GM21423 (cell line): Measurements from ENCODE around the gene CHPT1.
"Not testable (repeated sequence)": the region's sequence is repeated elsewhere in the genome, so short reads cannot be mapped to it uniquely, and the experiment has no call there.

Experiments
- ATAC-seq: cut with Tn5 transposase; IDR thresholded peaks from one replicate; pipeline ENCODE4 v1.9.1; 2021; ENCODE audit warnings: mild to moderate bottlenecking, moderate library complexity; ENCODE audit not compliant: unreplicated experiment

CHPT1 gene

GRCh38 chr12:101719566-101719965 lies 22.1 kb downstream of the CHPT1 start:
- ATAC-seq, result no peak

GRCh38 chr12:101720118-101720517 lies 22.7 kb downstream of the CHPT1 start:
- ATAC-seq, result no peak

GRCh38 chr12:101722392-101722791 lies 25.0 kb downstream of the CHPT1 start:
- ATAC-seq, result no peak

DNA sequence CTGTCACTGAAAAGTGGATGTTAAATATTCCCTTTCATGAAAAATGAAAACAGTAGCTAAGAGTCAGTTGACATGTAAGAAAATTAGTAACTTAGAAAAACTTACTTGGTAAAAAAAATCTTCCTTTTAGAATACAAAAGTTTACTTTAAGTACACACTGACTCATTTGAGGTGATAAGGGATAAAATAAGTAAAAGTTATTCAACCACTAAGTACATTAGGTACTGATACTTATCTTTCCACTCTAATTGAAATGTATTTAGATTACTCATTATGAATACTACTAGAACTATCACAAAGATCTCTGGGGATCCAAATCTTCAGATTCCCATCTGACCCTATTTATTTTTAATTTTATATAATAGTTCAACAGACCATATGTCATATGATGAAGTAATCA lies 29.7 kb downstream of the CHPT1 start:
- ATAC-seq, result no peak

GRCh38 chr12:101729842-101730241 lies 32.4 kb downstream of the CHPT1 start:
- ATAC-seq, result no peak

DNA sequence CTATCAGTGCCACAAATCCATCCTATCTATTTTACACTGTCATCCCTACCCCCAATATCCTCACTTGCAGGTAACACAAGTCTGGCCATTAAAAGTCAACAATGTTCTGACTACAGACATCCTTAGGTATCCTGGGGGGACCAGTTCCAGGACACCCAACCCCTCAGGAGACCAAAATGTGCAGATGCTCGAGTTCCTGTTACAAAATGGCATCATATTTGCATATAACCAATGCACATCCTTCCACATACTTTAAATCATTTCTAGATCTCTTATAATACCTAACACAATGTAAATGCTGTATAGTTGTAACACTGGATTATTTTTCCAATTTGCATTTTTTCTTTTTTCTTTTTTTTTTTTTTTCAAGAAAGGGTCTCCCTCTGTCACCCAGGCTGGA lies 34.9 kb downstream of the CHPT1 start:
- no peak for ATAC-seq

GRCh38 chr12:101733166-101733565 lies 35.7 kb downstream of the CHPT1 start:
- no peak for ATAC-seq

- ATAC-seq, result not testable (repeated sequence)
Observed at GRCh38 chr12:101734482-101734881, 37.0 kb downstream of the CHPT1 start.

GRCh38 chr12:101737476-101737875 lies 40.0 kb downstream of the CHPT1 start:
- no peak for ATAC-seq

- no peak for ATAC-seq
Observed at GRCh38 chr12:101738920-101739665, 41.7 kb downstream of the CHPT1 start, which contains the start of gene SYCP3. Gene SYCP3 (minus strand): TSS chr12:101739462. CDS start chr12:101737935, 1,527 bp downstream.

DNA sequence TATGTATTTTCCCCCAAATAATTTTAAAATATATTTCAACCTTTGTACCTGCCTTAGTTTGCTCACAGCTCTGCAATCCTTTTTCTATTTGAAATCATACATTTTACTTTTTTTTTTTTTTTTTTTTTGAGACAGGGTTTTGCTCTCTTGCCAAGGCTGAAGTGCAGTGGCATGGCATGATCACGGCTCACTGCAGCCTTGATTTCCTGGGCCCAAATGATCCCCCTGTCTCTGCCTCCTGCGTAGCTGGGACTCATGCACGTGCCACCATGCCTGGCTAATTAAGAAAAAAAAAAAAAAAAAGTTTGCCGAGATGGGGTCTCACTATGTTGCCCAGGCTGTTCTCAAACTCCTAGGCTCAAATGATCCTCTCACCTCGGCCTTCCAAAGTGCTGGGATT lies 43.1 kb downstream of the CHPT1 start:
- ATAC-seq, result no peak

DNA sequence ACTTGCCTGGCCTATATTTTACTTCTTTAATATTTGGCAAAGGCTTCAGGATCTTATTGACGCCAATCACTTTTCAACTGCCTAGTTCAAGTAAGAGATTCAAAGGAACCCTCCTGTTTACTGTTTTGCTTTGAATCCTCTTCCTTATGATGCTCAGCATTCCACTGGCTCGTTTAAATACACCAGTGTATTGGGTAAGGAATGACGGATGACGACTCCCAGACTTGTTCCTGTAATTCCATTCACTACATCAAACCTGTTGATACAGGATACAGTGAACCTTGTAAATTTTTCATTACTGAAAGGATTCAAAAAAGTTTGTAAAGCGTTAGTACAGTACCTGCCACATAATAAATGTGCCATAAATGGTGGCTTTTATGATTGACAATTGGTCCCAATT lies 43.5 kb downstream of the CHPT1 start:
- no peak for ATAC-seq

DNA sequence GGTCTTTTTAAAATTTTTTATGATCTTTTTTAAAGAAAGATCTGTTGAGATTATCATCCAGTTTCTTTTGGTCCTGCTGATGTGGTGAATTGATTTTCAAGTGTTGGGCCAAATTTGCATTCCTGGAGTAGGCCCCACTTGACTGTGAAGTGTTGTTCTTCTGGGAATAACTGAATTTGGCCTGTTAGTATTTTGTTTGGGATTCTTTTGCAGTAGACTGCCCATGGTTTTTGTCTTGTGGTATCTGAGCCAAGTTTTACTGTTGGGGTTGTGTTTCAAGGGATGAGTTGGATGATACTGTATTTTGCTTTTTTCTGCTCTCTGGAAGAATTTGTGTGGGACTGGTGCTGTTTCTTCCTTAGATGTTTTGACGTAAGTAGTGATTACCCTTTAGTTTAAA lies 45.8 kb downstream of the CHPT1 start:
- ATAC-seq, result peak; percentile 3

DNA sequence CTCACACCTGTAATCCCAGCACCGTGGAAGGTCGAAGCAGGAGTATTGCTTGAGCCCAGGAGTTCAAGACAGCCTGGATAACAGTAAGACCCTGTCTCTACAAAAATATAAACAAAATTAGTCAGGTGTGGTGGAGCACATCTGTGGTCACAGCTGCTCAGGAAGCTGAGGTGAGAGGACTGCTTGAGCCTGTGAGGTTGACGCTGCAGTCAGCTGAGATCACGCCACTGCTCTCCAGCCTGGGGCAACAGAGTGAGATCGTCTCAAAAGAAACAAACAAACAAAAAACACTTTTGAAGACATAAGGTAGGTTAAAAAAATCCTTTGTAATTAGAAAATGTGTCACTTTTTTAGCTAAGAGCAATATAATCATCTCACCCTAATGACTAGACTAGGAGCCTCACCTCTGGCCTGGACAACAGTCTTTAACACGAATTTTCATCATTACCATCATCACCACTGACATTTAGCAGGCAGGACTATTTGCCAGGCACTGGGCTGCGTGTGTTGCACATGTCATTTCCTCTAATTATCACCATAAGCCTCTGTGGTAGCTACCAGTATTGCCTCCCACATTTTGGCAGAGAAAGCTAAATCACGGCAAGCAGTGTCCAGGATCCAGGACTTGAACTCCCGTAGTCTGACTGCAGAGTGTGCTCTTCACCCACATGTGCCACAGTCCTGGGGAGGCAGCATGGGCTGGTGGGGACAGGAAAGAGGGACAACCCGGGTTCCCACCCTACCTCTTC lies 46.5 kb downstream of the CHPT1 start:
- ATAC-seq, result peak; percentile 96

- no peak for ATAC-seq
Observed at GRCh38 chr12:101745481-101745880, 48.0 kb downstream of the CHPT1 start.

- no peak for ATAC-seq
Observed at GRCh38 chr12:101746196-101746595, 48.8 kb downstream of the CHPT1 start.

DNA sequence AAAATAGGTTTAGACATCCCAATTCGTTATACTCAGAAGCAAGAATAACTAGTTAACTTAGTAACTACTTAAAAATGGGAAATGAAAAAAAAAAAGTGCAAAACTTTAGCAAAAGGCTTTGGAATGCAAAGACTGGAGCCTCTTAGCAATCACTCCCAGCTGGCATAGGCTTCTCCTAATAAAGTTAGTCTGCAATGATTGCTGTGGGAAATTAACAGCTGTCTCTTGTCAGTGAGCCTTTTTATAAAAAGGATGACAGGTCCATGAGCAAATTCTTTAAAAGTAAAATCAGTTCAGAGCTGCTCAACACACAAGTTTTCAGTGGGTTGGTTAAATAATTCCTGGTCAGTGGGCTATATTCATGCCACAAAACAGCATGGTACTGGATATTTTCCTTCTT lies 49.2 kb downstream of the CHPT1 start:
- no peak for ATAC-seq

DNA sequence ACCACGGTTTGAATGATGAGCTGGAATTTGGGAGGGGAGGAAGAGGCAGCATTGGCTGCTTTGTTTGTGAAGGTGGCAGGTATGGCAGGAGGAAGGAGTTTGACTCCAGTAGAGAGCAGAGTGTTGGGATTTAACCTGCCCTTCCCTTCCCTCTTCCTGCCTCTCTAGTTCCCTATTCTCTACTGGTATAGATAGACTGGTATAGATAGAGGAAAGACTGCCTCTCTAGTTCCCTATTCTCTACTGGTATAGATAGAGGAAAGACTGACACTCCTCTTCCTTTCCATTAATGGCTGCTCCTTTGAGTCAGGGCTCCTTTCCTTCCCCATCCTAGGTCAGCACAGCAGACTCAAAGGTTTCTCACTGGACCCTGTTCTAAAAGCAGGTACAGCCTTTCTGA lies 50.3 kb downstream of the CHPT1 start:
- no peak for ATAC-seq

GRCh38 chr12:101748907-101749306 lies 51.5 kb downstream of the CHPT1 start:
- no peak for ATAC-seq

DNA sequence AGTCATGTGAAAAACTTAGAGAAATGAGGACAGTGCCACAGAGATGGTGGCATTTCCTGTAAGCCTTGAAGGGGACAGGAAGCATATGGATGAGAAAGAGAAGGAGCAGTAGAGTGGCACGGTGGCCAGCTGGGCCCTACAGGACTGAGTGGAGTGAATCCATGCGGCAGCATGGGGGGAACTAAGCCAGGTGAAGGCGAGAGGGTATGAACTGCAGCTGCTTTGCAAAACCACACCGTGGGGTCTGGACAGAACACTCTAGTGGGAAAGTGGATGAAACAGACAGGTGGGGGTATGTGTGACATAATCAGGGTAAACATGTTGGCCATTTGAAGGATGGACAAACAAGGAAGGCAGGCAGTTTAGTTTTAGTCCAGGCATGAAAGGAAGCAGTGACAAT lies 52.2 kb downstream of the CHPT1 start:
- ATAC-seq, result no peak

- no peak for ATAC-seq
Observed at GRCh38 chr12:101750152-101750551, 52.7 kb downstream of the CHPT1 start.

DNA sequence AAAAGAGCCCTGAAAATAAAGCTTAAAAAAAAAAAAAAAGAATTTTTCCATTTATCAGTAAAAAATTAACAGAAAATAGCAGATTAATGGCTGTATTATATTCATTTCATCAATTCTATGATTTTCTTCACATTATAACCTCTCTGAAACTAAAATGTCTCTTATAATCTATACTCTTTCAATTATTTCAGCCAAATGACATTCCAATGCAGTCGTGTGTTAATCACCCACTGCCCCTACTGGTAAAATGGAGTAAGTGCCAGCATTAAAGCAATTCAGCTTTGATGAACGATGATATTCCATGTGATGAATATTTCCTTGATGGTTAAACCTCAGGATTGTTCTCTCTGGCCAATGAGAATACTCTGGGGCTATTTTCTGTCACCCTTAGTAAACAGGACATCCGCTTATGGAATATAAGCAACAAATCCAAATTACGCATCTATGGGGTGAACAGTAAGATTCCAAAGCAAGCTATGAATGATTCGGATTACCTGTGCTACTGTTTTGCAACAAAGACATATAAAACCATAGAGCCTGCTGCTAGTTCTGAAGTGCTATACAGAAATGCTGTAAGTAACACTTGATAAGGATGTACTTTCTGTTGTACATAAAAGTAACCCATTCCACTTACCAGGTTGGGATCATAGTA lies 62.1 kb downstream of the CHPT1 start:
- peak; percentile 60 for ATAC-seq
